ENCODE results near the gene SPATA6. TPM values are rescaled to one million over a fixed set of nuclear protein-coding genes. Genes with fewer than 3 reads are reported as not detected.

The SPATA6 gene
- 1.9 to 3.2 TPM (median 2.5 TPM) in 5 replicates for total RNA-seq (2022; extraction: Qiagen RNA extraction; ENCODE audit: low read depth)

DNA sequence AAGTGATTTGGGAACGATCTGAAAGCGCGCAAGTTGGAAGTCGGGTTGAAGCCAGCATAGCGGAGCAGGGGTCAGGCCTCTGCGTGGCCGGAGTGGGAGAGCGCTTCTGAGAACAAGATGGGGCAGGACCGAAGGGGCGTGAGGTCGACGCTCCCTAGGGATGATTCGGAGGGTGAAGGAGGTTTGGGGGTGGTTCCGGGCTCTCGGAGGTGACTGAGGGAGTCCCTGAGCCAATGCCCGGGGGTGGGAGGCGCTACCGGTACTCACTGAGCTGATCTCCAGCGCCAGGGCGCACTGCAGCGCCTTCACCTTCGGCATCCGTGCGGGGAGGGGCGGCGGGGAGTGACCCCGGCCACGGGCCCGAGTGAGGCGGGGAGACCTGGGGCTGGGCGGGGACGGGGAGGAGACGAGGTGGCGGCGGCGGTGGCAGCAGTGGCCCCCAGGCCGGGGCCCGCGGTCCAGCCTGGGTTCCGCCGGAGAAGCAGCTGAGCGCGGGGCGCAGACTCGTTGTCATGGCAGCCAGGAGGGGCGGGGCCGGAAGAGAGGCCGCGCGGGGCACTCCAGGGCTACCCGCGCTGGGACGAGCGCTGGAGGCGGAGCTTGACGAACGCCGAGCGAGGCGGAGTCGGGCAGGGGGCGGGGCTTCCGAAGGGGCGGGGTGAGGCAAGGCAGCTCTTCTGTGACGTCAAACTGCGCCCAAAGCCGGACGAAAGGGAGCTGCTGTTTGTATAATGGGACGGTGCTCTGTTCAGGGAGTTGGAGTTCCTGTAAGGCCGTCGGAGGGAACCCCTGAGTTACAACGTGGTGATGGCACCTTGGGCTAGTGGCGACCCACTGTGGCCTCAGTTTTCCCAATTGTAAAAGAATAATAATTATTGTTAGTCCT lies at the start of gene SPATA6:
TSS of gene SPATA6 (minus strand) at position 514 of the 886 bp plus-strand sequence. CDS start at position 318, 196 bp downstream.

Other genes with a start within 250 kb of the SPATA6 start
- gene SLC5A9, start 249.5 kb downstream of the SPATA6 start, total RNA-seq (2022; extraction: Qiagen RNA extraction; ENCODE audit: low read depth) = not detected in 5 replicates